ENCODE measurements around the gene GLB1L2. TPM values are rescaled to one million over a fixed set of nuclear protein-coding genes. Genes with fewer than 3 reads are reported as not detected.

The GLB1L2 gene
- total and polyA plus RNA-seq, 2 experiments from 2014 or later: 3.3 to 12.3 TPM

DNA sequence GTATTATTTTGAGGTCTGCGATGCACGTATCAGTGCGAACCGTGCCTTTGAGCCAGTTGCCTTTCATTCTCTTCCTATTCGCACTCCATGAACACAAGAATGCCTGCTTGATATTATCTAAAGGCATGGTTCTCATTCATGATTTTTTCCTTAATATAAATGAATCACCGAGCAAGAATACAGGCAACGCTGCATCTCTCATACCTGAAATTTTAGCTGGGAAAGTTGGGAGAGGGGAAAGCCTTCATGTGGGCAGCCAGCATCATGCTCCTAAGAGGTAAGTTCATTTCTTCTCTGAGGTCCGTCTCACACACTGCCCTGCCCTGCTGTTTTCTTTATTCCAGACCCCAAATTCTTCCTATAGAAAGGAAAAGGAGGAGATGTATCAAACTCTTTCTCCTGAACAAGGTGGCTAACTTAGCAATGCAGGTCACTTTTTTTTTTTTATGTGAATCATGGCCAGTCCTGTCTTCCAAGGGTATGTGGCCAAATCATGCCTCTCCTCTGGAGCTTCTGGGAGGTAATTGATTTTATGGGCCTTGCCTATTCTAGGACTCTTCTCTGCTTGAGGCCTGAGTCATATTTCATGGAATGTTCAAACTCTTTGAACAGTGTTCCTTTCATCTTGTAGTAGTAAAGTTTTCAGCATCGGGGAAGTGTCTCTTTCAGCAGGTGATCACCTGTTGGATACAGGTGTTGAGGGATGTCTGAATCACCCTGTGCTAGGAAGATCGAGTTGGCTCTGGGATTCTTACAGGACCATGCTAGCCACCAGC, 3.2 kb downstream of the GLB1L2 start (continued):
- TF ChIP-seq, protein P1, sequence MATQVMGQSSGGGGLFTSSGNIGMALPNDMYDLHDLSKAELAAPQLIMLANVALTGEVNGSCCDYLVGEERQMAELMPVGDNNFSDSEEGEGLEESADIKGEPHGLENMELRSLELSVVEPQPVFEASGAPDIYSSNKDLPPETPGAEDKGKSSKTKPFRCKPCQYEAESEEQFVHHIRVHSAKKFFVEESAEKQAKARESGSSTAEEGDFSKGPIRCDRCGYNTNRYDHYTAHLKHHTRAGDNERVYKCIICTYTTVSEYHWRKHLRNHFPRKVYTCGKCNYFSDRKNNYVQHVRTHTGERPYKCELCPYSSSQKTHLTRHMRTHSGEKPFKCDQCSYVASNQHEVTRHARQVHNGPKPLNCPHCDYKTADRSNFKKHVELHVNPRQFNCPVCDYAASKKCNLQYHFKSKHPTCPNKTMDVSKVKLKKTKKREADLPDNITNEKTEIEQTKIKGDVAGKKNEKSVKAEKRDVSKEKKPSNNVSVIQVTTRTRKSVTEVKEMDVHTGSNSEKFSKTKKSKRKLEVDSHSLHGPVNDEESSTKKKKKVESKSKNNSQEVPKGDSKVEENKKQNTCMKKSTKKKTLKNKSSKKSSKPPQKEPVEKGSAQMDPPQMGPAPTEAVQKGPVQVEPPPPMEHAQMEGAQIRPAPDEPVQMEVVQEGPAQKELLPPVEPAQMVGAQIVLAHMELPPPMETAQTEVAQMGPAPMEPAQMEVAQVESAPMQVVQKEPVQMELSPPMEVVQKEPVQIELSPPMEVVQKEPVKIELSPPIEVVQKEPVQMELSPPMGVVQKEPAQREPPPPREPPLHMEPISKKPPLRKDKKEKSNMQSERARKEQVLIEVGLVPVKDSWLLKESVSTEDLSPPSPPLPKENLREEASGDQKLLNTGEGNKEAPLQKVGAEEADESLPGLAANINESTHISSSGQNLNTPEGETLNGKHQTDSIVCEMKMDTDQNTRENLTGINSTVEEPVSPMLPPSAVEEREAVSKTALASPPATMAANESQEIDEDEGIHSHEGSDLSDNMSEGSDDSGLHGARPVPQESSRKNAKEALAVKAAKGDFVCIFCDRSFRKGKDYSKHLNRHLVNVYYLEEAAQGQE (IDR thresholded peaks at IDR 0.05; ENCODE audit: unreplicated experiment): no peak
- TF ChIP-seq ZNF331 (CRISPR knock-in tag; IDR thresholded peaks at IDR 0.05; ENCODE audit: low read depth) (no peak), ZNF114 (CRISPR knock-in tag; IDR thresholded peaks at IDR 0.05) (no peak), JUNB (IDR thresholded peaks at IDR 0.05; ENCODE audit: unreplicated experiment) (no peak), EZH2phosphoT487 (IDR thresholded peaks at IDR 0.05; ENCODE audit: unreplicated experiment) (no peak), CREB1 (CRISPR knock-in tag; IDR thresholded peaks at IDR 0.05; ENCODE audit: low read depth) (no peak), CTCF (conservative IDR thresholded peaks at IDR 0.05; ENCODE audit: low read depth in 2 of 2) (no peak), ETS1 (IDR thresholded peaks at IDR 0.05) (no peak)

DNA sequence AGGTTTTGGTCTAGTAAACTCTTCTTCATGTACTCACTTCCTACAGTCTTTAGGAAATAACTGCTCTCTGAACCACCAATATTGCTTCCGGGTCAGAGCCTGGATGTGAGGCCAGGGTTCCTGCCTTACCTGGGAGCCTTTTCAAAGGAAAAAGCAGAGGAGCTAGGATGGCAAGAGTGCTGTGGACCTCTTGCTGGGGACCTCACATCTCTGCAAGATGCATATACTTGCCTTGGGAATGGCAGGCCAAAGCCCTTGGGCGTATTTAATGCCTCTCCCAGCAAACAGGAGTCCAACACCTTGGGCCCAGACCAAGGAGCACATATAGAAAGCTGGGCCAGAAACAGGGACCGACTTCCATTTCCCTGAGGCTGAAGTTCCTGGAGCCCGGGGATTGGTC, 5.3 kb downstream of the GLB1L2 start:
- Mint-ChIP-seq H3K4me3 (no peak overlapping the region), H3K36me3 (ENCODE audit: low read depth) (no peaks in the 10 kb centered on the region; the same call in 2 of the 3 replicates), H3K4me1 (peaks cover 16% of the 10 kb centered on the region), H3K27ac (no peak overlapping the region), H3K27me3 (ENCODE audit: insufficient read depth, low read depth, poor library complexity) (peaks cover 19% of the 10 kb centered on the region), H3K9me3 (no peaks in the 10 kb centered on the region; the same call in 2 of the 3 replicates)
- H3K4me3 ChIP-seq: no peak overlapping the region
- no peaks in the 10 kb centered on the region for H3K36me3 ChIP-seq (ENCODE audit: insufficient read depth)
- no peak overlapping the region for H2AFZ ChIP-seq
- no peaks in the 10 kb centered on the region; the same call in 1 of the 2 replicates for H3F3A ChIP-seq (replicated peaks; ENCODE audit: low read depth)
- peaks cover 14% of the 10 kb centered on the region for H3K27me3 ChIP-seq (ENCODE audit: insufficient read depth)
- H3K27ac ChIP-seq (ENCODE audit: low read depth): no peak overlapping the region
- DNase-seq (ENCODE audit: low spot score): no peak
- peaks cover 5% of the 10 kb centered on the region; the same call in 1 of the 2 replicates for H4K20me1 ChIP-seq (replicated peaks; ENCODE audit: insufficient read depth)
- peaks cover 6% of the 10 kb centered on the region; the same call in 1 of the 2 replicates for H3K4me1 ChIP-seq (ENCODE audit: insufficient read depth)
- H3K9me2 ChIP-seq (ENCODE audit: insufficient read depth): no peaks in the 10 kb centered on the region
- ATAC-seq: no peak
- no peaks in the 10 kb centered on the region for H3K79me2 ChIP-seq (replicated peaks; ENCODE audit: insufficient read depth)
- H3K4me2 ChIP-seq: no peak overlapping the region
- TF ChIP-seq ZNF114 (CRISPR knock-in tag; IDR thresholded peaks at IDR 0.05): no peak
- no peak for TF ChIP-seq STAT1 (IDR thresholded peaks at IDR 0.05; ENCODE audit: unreplicated experiment)
- TF ChIP-seq, protein P1 (IDR thresholded peaks at IDR 0.05; ENCODE audit: unreplicated experiment): no peak
- TF ChIP-seq JUNB (IDR thresholded peaks at IDR 0.05; ENCODE audit: unreplicated experiment): no peak
- no peak for TF ChIP-seq EZH2 (IDR thresholded peaks at IDR 0.05; ENCODE audit: low read depth, unreplicated experiment)

All from GM23338 (cell line).